GM19452 (cell line): ENCODE results near the gene PIGM.
"Not testable (repeated sequence)": the region's sequence is repeated elsewhere in the genome, so short reads cannot be mapped to it uniquely, and the experiment has no call there.

ENCODE experiments used
- ATAC-seq: cut with Tn5 transposase; IDR thresholded peaks from one replicate; pipeline ENCODE4 v1.9.1; 2021; ENCODE audit not compliant: unreplicated experiment

PIGM gene

GRCh38 chr1:160061369-160062229 lies 29.8 kb upstream of the PIGM start:
- ATAC-seq, result no peak

GRCh38 chr1:160058087-160058486 lies 26.3 kb upstream of the PIGM start:
- ATAC-seq, result no peak

- no peak for ATAC-seq
These were observed 24.9 kb upstream of the PIGM start for GRCh38 chr1:160056648-160057169.

- ATAC-seq, result no peak
These were observed 22.0 kb upstream of the PIGM start for GRCh38 chr1:160053548-160054365.

- ATAC-seq, result no peak
These were observed 21.1 kb upstream of the PIGM start for GRCh38 chr1:160052936-160053335.

GRCh38 chr1:160050619-160051018 lies 18.8 kb upstream of the PIGM start:
- ATAC-seq, result no peak

- ATAC-seq, result not testable (repeated sequence)
These were observed 18.4 kb upstream of the PIGM start for GRCh38 chr1:160050182-160050581.

- no peak for ATAC-seq
These were observed 17.3 kb upstream of the PIGM start for GRCh38 chr1:160049101-160049500.

- no peak for ATAC-seq
These were observed 16.5 kb upstream of the PIGM start for GRCh38 chr1:160048335-160048734.

GRCh38 chr1:160047111-160047991 lies 15.6 kb upstream of the PIGM start:
- no peak for ATAC-seq

- no peak for ATAC-seq
These were observed 14.8 kb upstream of the PIGM start for GRCh38 chr1:160046494-160047110.

- no peak for ATAC-seq
These were observed 13.9 kb upstream of the PIGM start for GRCh38 chr1:160045653-160046052.

- no peak for ATAC-seq
These were observed 11.8 kb upstream of the PIGM start for GRCh38 chr1:160043543-160043942.

- ATAC-seq, result no peak
These were observed 8.7 kb upstream of the PIGM start for GRCh38 chr1:160040476-160040875.

GRCh38 chr1:160032165-160032820 lies 503 bp upstream of the PIGM start:
- peak; percentile 20 for ATAC-seq

GRCh38 chr1:160030657-160031364 lies 979 bp downstream of the PIGM start:
- ATAC-seq, result peak; percentile 10

GRCh38 chr1:160028426-160028825 lies 3.4 kb downstream of the PIGM start:
- ATAC-seq, result no peak

GRCh38 chr1:160025314-160025713 lies 6.5 kb downstream of the PIGM start:
- no peak for ATAC-seq

GRCh38 chr1:160024195-160024905 lies 7.4 kb downstream of the PIGM start:
- no peak for ATAC-seq
